ENCODE results near the gene SCAF1. TPM values are rescaled to one million over a fixed set of nuclear protein-coding genes. Genes with fewer than 3 reads are reported as not detected.

SCAF1 gene
- polyA plus RNA-seq, 2 of the 4 experiments (the other 2 are of a cell fraction) = 4.0 to 47.9 TPM

DNA sequence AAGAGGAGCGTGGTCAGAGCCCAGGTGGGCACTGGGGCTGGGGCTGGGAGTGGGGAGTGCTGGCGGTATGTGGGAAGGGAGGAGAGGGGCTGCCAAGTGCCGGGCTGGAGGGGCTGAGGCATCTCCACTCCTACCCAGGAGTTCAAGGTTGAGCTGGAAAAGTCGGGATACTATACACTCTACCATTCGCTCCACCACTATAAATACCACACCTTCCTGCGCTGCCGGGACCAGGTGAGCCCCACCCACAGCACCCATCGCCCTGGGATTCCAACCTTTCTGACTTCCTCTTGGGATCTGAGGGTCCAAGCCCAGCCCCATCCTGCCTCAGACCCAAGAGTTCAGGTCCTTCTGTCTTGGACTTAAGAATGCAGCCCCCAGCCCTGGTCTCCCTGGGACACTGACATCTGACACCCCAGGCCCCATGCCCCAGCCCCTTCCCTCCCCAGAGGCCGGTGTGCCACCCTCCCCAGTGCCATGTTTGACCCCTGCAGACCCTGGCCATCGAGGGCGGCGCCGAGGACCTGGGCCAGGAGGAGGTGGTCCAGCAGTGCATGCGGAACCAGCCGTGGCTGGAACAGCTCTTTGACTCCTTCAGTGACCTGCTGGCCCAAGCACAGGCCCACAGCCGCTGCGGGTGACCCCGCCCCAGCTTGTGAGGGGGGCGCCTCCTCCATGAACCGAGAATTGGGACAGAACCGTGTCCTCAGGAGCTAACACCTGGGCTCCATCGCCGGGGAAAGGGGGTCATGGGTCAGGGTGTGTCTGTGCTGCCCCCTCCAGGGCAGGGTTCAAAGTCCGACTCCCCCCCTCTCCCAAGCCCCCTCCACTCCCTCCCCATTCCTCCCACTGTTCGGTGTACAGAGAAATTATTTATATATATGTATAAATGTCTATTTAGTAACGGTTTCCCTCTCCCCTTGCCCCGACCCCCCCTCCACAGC, 16.8 kb upstream of the SCAF1 start:
- TF ChIP-seq NPAS2 (CRISPR knock-in tag; IDR thresholded peaks at IDR 0.05; ENCODE audit: borderline replicate concordance) = no peak
- no peak for TF ChIP-seq KDM5A (IDR thresholded peaks at IDR 0.05)
- no peak for TF ChIP-seq FOXS1 (CRISPR knock-in tag; IDR thresholded peaks at IDR 0.05)
- TF ChIP-seq ZFP36 (IDR thresholded peaks at IDR 0.05; ENCODE audit: borderline replicate concordance, partially characterized antibody) = no peak
- no peak for TF ChIP-seq HEYL (CRISPR knock-in tag; IDR thresholded peaks at IDR 0.05)
- TF ChIP-seq MAZ (IDR thresholded peaks at IDR 0.05; ENCODE audit: borderline replicate concordance, low read depth, low read length) = no peak
- no peak for TF ChIP-seq PHF8 (IDR thresholded peaks at IDR 0.05; ENCODE audit: borderline replicate concordance, low read depth)
- no peak for TF ChIP-seq MYC (IDR thresholded peaks at IDR 0.05; ENCODE audit: borderline replicate concordance, low read length)
- TF ChIP-seq POLR2A (IDR thresholded peaks at IDR 0.05; ENCODE audit: low read length) = no peak
- no peak for TF ChIP-seq MAFK (IDR thresholded peaks at IDR 0.05; ENCODE audit: partially characterized antibody)
- TF ChIP-seq JUN (IDR thresholded peaks at IDR 0.05) = no peak
- TF ChIP-seq POLR2AphosphoS2 (conservative IDR thresholded peaks at IDR 0.05; ENCODE audit: low read length) = no peak
- TF ChIP-seq ESRRA (IDR thresholded peaks at IDR 0.05; ENCODE audit: borderline replicate concordance, low read length) = no peak
- TF ChIP-seq, protein P1, sequence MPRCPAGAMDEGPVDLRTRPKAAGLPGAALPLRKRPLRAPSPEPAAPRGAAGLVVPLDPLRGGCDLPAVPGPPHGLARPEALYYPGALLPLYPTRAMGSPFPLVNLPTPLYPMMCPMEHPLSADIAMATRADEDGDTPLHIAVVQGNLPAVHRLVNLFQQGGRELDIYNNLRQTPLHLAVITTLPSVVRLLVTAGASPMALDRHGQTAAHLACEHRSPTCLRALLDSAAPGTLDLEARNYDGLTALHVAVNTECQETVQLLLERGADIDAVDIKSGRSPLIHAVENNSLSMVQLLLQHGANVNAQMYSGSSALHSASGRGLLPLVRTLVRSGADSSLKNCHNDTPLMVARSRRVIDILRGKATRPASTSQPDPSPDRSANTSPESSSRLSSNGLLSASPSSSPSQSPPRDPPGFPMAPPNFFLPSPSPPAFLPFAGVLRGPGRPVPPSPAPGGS (IDR thresholded peaks at IDR 0.05) = no peak
- no peak for TF ChIP-seq HOXB5 (CRISPR knock-in tag; IDR thresholded peaks at IDR 0.05)
- TF ChIP-seq, protein P2, sequence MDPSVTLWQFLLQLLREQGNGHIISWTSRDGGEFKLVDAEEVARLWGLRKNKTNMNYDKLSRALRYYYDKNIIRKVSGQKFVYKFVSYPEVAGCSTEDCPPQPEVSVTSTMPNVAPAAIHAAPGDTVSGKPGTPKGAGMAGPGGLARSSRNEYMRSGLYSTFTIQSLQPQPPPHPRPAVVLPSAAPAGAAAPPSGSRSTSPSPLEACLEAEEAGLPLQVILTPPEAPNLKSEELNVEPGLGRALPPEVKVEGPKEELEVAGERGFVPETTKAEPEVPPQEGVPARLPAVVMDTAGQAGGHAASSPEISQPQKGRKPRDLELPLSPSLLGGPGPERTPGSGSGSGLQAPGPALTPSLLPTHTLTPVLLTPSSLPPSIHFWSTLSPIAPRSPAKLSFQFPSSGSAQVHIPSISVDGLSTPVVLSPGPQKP (IDR thresholded peaks at IDR 0.05; ENCODE audit: low read depth, low read length) = no peak
- no peak for TF ChIP-seq ZC3H11A (IDR thresholded peaks at IDR 0.05)
- TF ChIP-seq, protein P3, sequence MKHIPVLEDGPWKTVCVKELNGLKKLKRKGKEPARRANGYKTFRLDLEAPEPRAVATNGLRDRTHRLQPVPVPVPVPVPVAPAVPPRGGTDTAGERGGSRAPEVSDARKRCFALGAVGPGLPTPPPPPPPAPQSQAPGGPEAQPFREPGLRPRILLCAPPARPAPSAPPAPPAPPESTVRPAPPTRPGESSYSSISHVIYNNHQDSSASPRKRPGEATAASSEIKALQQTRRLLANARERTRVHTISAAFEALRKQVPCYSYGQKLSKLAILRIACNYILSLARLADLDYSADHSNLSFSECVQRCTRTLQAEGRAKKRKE (CRISPR knock-in tag; IDR thresholded peaks at IDR 0.05; ENCODE audit: low read depth) = no peak
- TF ChIP-seq CBX2 (IDR thresholded peaks at IDR 0.05; ENCODE audit: borderline replicate concordance, low read depth) = no peak
- no peak for TF ChIP-seq HOXA7 (CRISPR knock-in tag; IDR thresholded peaks at IDR 0.05)
- H3K4me3 ChIP-seq = no peak overlapping the region
- H3K4me1 ChIP-seq = no peaks in the 10 kb centered on the region
- FAIRE-seq (no peak), ATAC-seq (peak; percentile 28 to 43; a peak in 5 of 6 replicates), DNase-seq (ENCODE audit: low read depth in 1 of 2, low spot score in 1 of 2) (no peak)
- no peak overlapping the region for H3K27ac ChIP-seq
- CTCF ChIA-PET = interaction anchor here (0.6 to 2.5 kb wide), 6 partner anchors 9 to 47 kb away, joined by 3 to 11 read pairs (median 4); partner anchors contain the start of gene RRAS
- no peak overlapping the region for H3K4me2 ChIP-seq
- POLR2A ChIA-PET = no interaction called here
- H3K9me3 ChIP-seq = no peaks in the 10 kb centered on the region
- WGBS (ENCODE audit: missing lambda C conversion rate) = 80% methylated on average over 21 of the region's 27 CpGs

DNA sequence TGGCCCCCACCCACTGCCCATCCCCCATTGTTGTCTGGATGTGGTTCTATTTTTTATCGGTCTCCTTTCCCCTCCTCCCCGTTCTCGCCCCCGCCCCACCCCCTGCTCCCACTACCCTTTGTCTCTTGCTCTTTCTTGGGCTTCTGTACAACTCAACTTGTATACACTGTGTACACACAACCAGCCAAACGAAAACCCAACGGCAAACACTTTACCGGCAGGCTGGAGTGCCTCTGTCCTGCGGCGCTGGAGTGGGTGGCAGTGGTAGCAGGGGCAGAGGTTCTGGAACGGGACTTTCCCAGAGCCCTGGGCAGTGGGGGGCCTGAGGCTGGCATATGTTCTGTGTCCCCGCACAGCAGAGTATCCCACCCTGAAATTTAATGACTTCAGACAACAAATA, 15.8 kb upstream of the SCAF1 start:
- no peak for DNase-seq (ENCODE audit: low read depth in 1 of 2, low spot score in 1 of 2)
- CTCF ChIA-PET = interaction anchor here (0.6 to 2.5 kb wide), 4 partner anchors 10 to 57 kb away, joined by 3 to 11 read pairs (median 5); no protein-coding TSS in a partner anchor
- POLR2A ChIA-PET = no interaction called here
- Histone ChIP-seq H3K9me3 (no peaks in the 10 kb centered on the region), H3K4me1 (no peaks in the 10 kb centered on the region), H3K4me3 (no peak overlapping the region), H3K27ac (no peak overlapping the region), H3K4me2 (no peak overlapping the region)
- ATAC-seq = no peak
- FAIRE-seq = no peak
- WGBS (ENCODE audit: missing lambda C conversion rate) = 83% methylated on average over 9 of the region's 11 CpGs
- no peak for TF ChIP-seq ZNF302 (CRISPR knock-in tag; IDR thresholded peaks at IDR 0.05)
- no peak for TF ChIP-seq MYC (IDR thresholded peaks at IDR 0.05; ENCODE audit: borderline replicate concordance, low read length)
- TF ChIP-seq EHF (CRISPR knock-in tag; IDR thresholded peaks at IDR 0.05) = no peak
- no peak for TF ChIP-seq POLR2AphosphoS2 (conservative IDR thresholded peaks at IDR 0.05; ENCODE audit: low read length)
- TF ChIP-seq, protein P2 (IDR thresholded peaks at IDR 0.05; ENCODE audit: low read depth, low read length) = no peak
- no peak for TF ChIP-seq NPAS2 (CRISPR knock-in tag; IDR thresholded peaks at IDR 0.05; ENCODE audit: borderline replicate concordance)
- TF ChIP-seq GATA3 (IDR thresholded peaks at IDR 0.05; ENCODE audit: borderline replicate concordance) = no peak
- TF ChIP-seq MAFK (IDR thresholded peaks at IDR 0.05; ENCODE audit: partially characterized antibody) = no peak
- no peak for TF ChIP-seq KDM1A (IDR thresholded peaks at IDR 0.05; ENCODE audit: low read depth)
- TF ChIP-seq ZFP36 (IDR thresholded peaks at IDR 0.05; ENCODE audit: borderline replicate concordance, partially characterized antibody) = no peak
- TF ChIP-seq, protein P4, sequence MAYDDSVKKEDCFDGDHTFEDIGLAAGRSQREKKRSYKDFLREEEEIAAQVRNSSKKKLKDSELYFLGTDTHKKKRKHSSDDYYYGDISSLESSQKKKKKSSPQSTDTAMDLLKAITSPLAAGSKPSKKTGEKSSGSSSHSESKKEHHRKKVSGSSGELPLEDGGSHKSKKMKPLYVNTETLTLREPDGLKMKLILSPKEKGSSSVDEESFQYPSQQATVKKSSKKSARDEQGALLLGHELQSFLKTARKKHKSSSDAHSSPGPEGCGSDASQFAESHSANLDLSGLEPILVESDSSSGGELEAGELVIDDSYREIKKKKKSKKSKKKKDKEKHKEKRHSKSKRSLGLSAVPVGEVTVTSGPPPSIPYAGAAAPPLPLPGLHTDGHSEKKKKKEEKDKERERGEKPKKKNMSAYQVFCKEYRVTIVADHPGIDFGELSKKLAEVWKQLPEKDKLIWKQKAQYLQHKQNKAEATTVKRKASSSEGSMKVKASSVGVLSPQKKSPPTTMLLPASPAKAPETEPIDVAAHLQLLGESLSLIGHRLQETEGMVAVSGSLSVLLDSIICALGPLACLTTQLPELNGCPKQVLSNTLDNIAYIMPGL (CRISPR knock-in tag; IDR thresholded peaks at IDR 0.05; ENCODE audit: borderline replicate concordance) = no peak
- no peak for TF ChIP-seq CHD2 (IDR thresholded peaks at IDR 0.05; ENCODE audit: low read length, partially characterized antibody)
- TF ChIP-seq JUN (IDR thresholded peaks at IDR 0.05) = no peak
- TF ChIP-seq PHF8 (IDR thresholded peaks at IDR 0.05; ENCODE audit: borderline replicate concordance, low read depth) = no peak
- TF ChIP-seq RCOR1 (IDR thresholded peaks at IDR 0.05; ENCODE audit: low read depth, low read length) = no peak
- TF ChIP-seq ZC3H11A (IDR thresholded peaks at IDR 0.05) = no peak
- no peak for TF ChIP-seq KDM5A (IDR thresholded peaks at IDR 0.05)
